Nucleus accumbens (tissue), 56 donors: Measurements from ENCODE around the gene SCGB1C2.
"Not testable (repeated sequence)": the region's sequence is repeated elsewhere in the genome, so short reads cannot be mapped to it uniquely, and the experiment has no call there.

Source experiments
- DNase-seq, 56 donors: peaks; one replicate each; lab custom pipeline; 2025; lab: John Stamatoyannopoulos, UW

Gene SCGB1C2

DNA sequence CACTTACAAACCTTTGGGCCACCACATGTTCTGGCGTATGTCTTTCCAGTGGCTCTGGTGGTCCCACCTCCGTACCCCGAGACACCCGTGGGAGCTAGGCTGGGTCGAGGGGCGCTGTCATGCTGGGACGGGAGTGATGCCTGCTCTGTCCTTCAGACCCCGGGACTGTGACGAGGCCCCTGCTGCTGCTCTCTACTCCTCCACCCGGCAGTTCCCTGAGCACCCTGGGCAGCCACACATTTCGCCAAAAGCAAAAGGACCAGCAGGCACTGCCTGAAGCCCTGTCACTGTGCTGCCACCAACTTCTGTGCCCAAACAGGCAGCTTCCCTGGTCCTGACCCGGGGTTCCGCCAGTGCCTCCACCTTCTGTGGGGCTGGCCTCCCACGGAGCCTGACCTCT lies 28.6 kb downstream of the SCGB1C2 start:
- DNase-seq = no peak

- DNase-seq = not testable (repeated sequence)
These were observed 31.2 kb downstream of the SCGB1C2 start for GRCh38 chr17:168614-169013.

DNA sequence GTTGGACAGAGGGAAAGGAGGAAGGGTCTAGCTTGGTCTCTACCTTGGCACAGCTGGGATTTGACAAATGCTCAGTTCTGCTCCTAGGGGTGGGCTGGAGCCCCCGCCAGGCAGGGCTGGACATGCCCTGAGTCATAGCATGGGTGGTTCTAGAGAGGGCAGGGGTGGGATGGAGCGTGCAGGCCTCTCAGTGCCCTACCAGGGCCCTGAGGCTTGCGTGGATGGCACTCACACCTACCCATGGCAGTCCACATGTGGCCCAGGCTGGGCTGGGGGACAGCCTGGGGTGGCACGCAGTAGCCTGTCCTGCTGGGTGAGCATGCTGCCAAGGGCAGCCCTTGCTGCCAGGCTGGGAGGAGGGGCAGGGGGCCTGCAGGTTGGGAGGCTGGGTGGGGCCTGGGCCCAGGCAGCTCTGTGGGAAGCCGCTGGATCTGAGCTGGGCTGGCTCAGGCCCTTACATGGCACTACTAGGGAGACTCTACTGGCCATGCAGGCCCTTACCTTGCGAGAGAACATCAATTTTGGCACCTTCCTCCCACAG lies 32.8 kb downstream of the SCGB1C2 start:
- peak in 1 of 56 donors; percentile 10 for DNase-seq

DNA sequence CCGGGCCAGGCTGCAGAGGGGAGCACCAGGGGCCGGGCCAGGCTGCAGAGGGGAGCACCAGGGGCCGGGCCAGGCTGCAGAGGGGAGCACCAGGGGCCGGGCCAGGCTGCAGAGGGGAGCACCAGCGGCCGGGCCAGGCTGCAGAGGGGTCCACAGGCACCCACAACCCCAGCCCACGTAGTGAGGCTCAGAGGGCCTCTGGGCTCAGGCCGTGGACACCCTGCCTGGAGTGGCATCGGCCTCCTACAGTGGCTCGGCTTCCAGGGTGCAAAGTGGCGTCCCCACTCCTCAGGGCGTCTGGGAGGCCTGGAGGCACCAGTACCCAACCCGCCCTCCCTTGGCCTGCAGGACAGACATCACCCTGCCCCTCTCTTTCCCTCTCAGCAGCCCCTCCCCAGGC lies 34.5 kb downstream of the SCGB1C2 start:
- DNase-seq = no peak

GRCh38 chr17:172401-172800 lies 35.0 kb downstream of the SCGB1C2 start:
- no peak for DNase-seq

DNA sequence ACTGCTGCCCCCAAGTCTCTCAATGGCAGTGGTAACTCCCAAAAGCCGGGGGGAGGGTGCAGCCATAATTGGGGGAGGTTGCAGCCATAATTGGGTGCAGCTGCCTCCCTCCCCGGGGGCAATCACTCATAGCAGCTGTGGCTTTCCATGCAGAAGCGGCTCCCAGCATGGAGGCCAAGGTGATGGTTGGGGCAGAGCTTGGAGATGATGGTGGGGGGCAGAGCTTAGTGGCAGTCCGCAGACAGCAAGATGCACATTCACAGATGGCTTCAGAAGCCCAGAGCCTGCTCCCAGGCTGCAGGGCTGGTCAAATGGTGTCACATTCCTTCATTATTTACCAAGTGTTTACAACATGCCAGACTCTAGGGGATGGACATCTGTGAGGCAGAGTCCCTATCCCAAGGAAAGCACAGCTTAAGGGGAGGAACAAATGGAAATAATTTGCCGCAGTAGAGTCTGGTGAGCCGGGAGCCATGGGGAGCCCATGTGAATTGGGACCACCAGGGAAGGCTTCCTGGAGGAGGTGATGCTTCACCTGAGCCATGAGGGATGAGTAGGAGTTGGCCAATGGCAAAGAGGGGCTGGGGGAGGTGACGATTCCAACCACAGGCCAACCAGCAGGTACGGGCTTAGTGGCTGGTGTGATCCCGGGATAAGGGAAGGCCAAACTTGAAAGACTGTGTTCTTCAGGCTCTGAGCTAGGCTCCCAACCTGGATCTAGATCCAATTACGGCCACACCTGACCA lies 36.0 kb downstream of the SCGB1C2 start:
- DNase-seq = no peak

DNA sequence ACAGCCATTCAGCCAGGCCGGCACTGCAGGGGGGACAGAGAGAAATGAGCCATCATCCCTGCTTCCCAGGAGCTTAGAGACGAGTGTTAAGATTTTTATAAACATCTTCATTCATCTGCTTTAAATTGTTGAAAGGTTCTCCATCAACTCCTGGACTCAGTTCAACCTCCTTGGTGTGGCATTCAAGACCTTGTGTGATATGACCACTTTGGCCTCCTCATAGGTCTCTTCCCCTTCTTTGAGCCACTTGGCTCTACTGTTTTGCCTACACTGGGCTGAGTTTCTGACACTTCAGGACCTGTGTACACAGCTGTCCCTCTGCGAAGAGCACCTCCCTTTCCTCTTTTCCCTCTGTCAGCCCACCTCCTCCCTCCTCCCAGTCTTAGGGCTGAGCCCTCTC lies 39.8 kb downstream of the SCGB1C2 start:
- DNase-seq = no peak

DNA sequence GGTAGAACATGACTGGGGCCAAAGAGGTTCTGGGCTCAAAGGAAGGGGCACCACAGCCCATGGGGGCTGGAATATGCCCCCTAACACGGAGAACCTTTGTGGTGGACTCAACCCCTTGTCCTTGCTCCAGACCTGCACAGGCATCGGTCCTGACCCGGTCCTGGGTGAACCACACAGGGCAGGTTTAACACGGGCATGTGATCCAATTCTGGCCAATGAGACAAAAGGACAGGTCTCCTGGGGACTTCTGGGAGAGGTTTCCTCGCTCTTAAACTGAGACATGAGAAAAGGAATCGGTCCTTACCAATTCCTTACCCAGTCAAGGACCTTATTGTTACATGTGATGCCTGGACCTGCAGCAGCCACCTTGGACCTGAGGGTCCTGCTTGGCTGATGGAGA lies 40.4 kb downstream of the SCGB1C2 start:
- DNase-seq = no peak

DNA sequence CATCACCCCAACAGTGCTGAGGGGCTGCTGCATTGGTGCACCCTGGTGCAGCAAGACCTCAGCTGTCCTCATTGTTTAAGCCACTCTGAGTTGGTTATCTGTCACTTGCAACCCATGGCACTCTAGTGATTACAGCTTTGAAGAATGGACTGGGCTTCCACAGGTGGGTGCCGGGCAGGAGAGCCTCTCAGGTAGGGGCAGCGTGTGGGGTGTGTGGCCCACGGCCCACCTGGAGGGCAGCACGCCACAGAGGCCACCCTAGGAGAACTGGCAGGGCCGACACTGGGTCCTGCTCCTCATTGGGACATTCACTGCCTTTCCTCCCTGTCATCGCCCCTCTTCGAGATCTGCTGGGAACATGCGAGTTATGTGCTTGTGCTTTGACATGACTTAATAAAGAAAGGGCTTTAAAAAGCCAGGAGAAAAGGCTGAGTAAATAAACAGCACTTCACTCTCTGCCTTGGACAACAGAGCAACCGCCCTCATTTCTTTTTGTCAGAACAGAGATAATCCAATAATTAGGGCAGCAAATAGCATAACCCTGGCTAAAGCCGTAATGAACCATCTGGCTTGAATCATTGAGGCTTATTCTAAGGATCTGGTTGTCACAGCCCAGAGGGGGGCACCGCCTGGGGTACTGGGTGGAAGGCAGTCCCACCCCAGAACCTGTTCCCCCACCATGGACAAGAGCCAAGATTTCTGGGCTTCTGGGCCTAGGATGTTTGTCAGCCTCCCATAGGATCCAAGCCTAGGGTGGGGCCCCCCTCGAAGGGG lies 41.1 kb downstream of the SCGB1C2 start:
- DNase-seq = no peak

GRCh38 chr17:179066-179432 lies 41.7 kb downstream of the SCGB1C2 start:
- no peak for DNase-seq

DNA sequence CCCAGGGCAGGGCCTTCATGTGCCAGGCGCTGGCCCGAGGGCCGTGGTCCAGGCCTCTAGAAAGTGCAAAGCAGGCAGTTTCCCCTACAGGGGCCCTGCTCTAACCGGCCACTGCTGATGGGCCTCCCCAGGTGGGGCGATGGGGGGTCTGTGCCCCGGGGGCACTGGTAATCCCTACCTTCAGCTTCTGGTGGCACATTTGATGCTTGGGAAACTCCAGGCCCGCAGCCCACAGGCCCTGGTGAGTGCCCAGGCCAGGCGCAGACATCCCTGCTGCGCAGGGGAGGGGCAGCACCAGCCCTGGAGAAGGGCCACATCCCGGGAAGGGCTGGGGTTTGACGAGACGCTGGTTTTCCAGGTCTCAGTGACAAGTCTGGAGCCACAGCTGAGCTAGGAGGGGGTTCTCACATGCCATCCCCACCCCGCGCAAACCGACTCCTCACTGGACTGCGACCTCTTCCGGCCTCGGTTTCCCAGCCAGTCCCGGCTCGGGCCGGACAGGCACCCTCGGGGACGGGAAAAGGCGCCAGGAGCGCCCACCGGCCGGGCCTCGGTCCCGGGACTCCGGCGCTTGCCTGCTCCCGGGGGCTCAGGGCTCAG lies 42.5 kb downstream of the SCGB1C2 start:
- DNase-seq = peak in 1 of 56 donors; percentile 25

GRCh38 chr17:180381-181244 lies 43.2 kb downstream of the SCGB1C2 start:
- DNase-seq = peak in 7 of 56 donors; percentile 2 to 56 (median 19)

DNA sequence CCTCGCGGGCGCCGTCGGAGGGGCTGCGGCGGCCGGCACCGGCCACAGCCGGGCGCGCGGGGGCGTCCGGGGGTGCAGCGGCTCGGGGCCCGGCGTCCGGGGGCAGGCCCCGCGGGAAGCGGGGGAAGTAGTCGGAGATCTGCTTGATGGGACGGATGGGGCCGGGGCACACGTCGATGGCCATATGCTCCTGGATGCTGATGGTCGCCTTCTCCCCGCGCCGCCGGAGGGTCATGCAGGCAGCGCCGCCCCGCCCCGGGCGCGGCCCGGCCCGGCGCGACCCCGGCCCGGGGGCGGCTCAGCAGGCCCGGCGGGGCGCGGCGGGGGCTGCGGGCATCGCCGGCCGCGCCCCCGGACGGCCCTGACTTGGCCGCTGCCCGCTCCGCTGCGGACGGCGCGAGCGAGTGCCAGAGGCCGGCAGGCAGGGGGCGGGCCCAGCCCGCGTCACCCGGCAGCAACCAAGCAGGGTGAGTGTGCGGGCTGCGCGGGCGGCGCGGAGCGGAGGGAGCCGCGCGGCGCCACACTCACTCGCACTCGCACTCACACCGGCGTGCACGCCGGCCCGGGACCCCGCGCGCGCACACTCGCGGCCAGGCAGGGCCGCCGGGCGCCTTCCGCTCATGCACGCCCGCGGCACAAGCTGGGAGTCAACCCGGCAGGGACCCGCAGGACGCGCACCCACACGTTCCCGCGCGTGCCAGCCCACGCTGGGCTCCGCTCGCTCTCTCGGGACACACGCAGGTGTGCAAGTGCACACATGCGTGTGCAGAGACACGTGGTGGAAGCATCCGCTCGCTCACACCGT lies 44.1 kb downstream of the SCGB1C2 start, which contains the start of gene DOC2B:
DOC2B (minus strand) TSS at position 406 of the 805 bp plus-strand sequence; CDS start at position 235, 171 bp downstream.
- peak in 16 of 56 donors; percentile 15 to 61 (median 44) for DNase-seq

GRCh38 chr17:182050-182751 lies 44.8 kb downstream of the SCGB1C2 start:
- DNase-seq = peak in 1 of 56 donors; percentile 21

- no peak for DNase-seq
These were observed 45.7 kb downstream of the SCGB1C2 start for GRCh38 chr17:183021-183420.

DNA sequence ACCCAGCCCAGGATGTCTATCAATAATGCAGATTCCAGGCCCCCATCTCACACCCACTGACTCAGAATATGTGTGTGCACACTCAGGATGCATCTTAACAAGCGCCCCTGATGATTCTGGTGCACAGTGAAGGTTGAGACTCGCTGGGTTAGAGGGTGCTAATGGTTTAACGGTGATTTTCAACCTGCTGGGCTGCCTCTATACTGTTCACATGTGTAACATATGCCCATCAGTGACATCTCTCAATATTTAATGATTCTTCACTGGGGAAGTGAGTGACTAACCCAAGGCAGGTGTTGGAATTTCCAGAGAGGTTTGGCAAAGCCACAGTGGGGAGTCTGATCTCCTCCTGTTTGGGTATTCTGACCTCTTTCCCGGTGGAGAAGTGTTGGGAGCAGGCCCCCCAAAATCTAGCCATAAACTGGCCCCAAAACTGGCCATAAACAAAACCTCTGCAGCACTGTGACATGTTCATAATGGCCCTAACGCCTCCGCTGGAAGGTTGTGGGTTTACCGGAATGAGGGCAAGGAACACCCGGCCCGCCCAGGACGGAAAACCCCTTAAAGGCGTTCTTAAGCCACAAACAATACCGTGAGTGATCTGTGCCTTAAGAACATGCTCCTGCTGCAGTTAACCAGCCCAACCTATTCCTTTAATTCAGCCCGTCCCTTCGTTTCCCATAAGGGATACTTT lies 48.2 kb downstream of the SCGB1C2 start:
- no peak for DNase-seq

GRCh38 chr17:187130-187529 lies 49.8 kb downstream of the SCGB1C2 start:
- DNase-seq = no peak
